Ramos (cell line): ENCODE results near the gene WSCD2.

Experiments
- in situ Hi-C: fragments of 300-500 bp; cut with MboI; formaldehyde crosslinking; loops from one replicate; pipeline ENCODE4 v1.14.3; 2022; ENCODE audit warnings: low sequenced_read_pairs; ENCODE audit not compliant: unreplicated experiment

WSCD2 gene

GRCh38 chr12:108226866-108227265 is 97.8 kb downstream of the WSCD2 start:
- in situ Hi-C loops = no loop called here

GRCh38 chr12:108228746-108229145 is 99.7 kb downstream of the WSCD2 start:
- in situ Hi-C loops = no loop called here

GRCh38 chr12:108231109-108231905 is 102.2 kb downstream of the WSCD2 start:
- in situ Hi-C loops = no loop called here

GRCh38 chr12:108231909-108232434 is 102.9 kb downstream of the WSCD2 start:
- in situ Hi-C loops = no loop called here

GRCh38 chr12:108232565-108232964 is 103.5 kb downstream of the WSCD2 start:
- in situ Hi-C loops = no loop called here

GRCh38 chr12:108234158-108234557 is 105.1 kb downstream of the WSCD2 start:
- in situ Hi-C loops = no loop called here

- in situ Hi-C loops = no loop called here
Measured at GRCh38 chr12:108235197-108235984, 106.3 kb downstream of the WSCD2 start.

- in situ Hi-C loops = no loop called here
Measured at GRCh38 chr12:108235985-108236263, 106.8 kb downstream of the WSCD2 start.

GRCh38 chr12:108236366-108236765 is 107.3 kb downstream of the WSCD2 start:
- in situ Hi-C loops = no loop called here

GRCh38 chr12:108237272-108237671 is 108.2 kb downstream of the WSCD2 start:
- in situ Hi-C loops = no loop called here

GRCh38 chr12:108238474-108238873 is 109.4 kb downstream of the WSCD2 start:
- in situ Hi-C loops = no loop called here

GRCh38 chr12:108239378-108239777 is 110.3 kb downstream of the WSCD2 start:
- in situ Hi-C loops = no loop called here

- in situ Hi-C loops = no loop called here
Measured at GRCh38 chr12:108240027-108240785, 111.1 kb downstream of the WSCD2 start.

GRCh38 chr12:108240928-108241327 is 111.8 kb downstream of the WSCD2 start:
- in situ Hi-C loops = no loop called here

- in situ Hi-C loops = no loop called here
Measured at GRCh38 chr12:108241986-108242703, 113.1 kb downstream of the WSCD2 start.

- in situ Hi-C loops = no loop called here
Measured at GRCh38 chr12:108247130-108247529, 118.0 kb downstream of the WSCD2 start.

GRCh38 chr12:108248011-108248410 is 118.9 kb downstream of the WSCD2 start:
- in situ Hi-C loops = no loop called here

GRCh38 chr12:108252523-108252922 is 123.4 kb downstream of the WSCD2 start:
- in situ Hi-C loops = no loop called here

GRCh38 chr12:108253540-108253939 is 124.5 kb downstream of the WSCD2 start:
- in situ Hi-C loops = no loop called here

GRCh38 chr12:108254030-108254429 is 124.9 kb downstream of the WSCD2 start:
- in situ Hi-C loops = no loop called here
